OCI-LY7 (cell line): ENCODE results near the gene PCDHGA1.

Experiments used
- CTCF ChIP-seq: fragments of 200-600 bp; sonication (generic); conservative IDR thresholded peaks from 2 replicates; pipeline ENCODE4 v1.5.1; 2014; ENCODE audit warnings: mild to moderate bottlenecking, antibody characterized with exemption, low read length, moderate library complexity, mixed read lengths
- EZH2phosphoT487 ChIP-seq: fragments of 200-600 bp; sonication (generic); IDR thresholded peaks from 2 replicates; pipeline ENCODE4 v1.6.1; 2018; ENCODE audit warnings: low read depth, borderline replicate concordance, mild to moderate bottlenecking, mixed run types, antibody characterized with exemption, low read length, moderate library complexity, mixed read lengths

DNA sequence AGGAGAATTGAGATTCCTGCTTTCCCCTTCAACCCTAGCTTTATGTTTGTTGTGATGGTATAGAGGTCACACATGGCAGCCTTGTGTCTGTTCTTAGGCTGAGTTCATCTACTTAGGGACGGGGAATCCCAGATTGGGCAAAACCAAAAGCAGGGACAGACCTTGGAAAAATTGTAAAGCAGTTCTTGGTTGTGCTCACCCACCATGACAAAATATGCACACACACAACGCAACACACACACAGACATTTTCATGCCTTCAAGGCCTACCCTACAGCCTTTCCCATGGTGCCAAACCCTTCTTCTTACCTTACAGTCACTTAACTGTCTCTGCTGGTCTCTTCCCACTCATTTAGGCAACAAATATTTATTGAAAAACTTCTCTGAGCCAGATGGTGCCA is 173.4 kb downstream of the PCDHGA1 start:
- TF ChIP-seq CTCF (no peak), EZH2phosphoT487 (no peak)
